NT2/D1 (cell line): ENCODE results near the gene MIEF2.

ENCODE experiments used
- DNase-seq: peaks from one replicate; pipeline ENCODE4 v3.0.0-alpha.2; 2011; ENCODE audit warnings: low read depth, low spot score
- H3K27me3 ChIP-seq: 2 replicates; pipeline ENCODE4 v1.6.0; 2011; ENCODE audit warnings: mild to moderate bottlenecking; ENCODE audit not compliant: insufficient read length, insufficient read depth
- H3K36me3 ChIP-seq: 2 replicates; pipeline ENCODE4 v1.6.1; 2011; ENCODE audit warnings: mild to moderate bottlenecking, low read length, mixed read lengths; ENCODE audit not compliant: insufficient read depth, insufficient read length
- H3K4me1 ChIP-seq: 2 replicates; pipeline ENCODE4 v1.5.1; 2011; ENCODE audit not compliant: insufficient read depth, insufficient read length
- H3K4me3 ChIP-seq: 2 replicates; pipeline ENCODE4 v1.5.1; 2011; ENCODE audit warnings: low read depth; ENCODE audit not compliant: insufficient read length
- H3K9ac ChIP-seq: 2 replicates; pipeline ENCODE4 v1.6.0; 2011; ENCODE audit warnings: low read depth; ENCODE audit not compliant: insufficient read length
- H3K9me3 ChIP-seq: 2 replicates; pipeline ENCODE4 v1.5.1; 2011; ENCODE audit warnings: mild to moderate bottlenecking, low read length; ENCODE audit not compliant: insufficient read depth
- SUZ12 ChIP-seq: IDR thresholded peaks from 2 replicates; pipeline ENCODE4 v1.6.1; 2011; ENCODE audit not compliant: insufficient read length, insufficient read depth; ENCODE audit errors: extremely low read depth
- YY1 ChIP-seq: IDR thresholded peaks from 2 replicates; pipeline ENCODE4 v1.6.1; 2011; ENCODE audit not compliant: insufficient read length, insufficient read depth
- ZNF274 ChIP-seq: IDR thresholded peaks from 2 replicates; pipeline ENCODE4 v1.6.1; 2011; ENCODE audit warnings: mild to moderate bottlenecking, low read depth, low read length

MIEF2 gene

DNA sequence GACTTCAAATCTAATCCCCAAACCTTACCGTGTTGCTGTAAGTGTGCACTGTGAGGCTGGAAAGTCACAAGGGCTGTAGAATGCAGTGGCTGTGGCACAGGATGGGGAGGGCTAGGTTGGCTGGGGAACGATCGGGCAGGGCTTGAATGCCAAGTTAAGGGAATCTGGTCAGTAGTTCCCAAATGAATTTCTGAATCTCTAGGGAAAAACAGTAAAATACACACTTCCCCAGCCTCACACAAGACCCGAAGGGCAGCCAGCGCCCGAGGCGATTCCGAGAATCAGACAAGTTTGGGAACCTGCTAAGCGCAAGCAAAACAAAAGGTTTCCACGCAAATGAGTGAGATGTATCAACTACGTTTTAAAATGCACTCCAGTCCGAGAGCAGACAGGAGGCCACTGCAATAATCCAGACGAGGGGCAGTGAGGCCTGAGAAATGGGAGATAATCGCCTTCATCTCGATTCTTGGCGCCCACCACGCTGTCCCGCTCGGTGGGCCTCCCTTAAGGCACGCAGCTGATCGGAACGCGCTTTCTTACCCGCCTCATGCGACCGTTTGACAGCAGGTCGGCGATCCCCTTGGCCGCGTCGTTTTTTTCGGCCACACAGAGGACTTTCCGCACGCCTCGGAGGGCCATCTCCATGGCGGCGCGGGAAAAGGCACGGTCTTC, 53.7 kb downstream of the MIEF2 start:
- DNase-seq = no peak
- Histone ChIP-seq H3K9ac (peak overlapping the region; percentile 97), H3K9me3 (peaks cover 34% of the 10 kb centered on the region), H3K4me1 (peaks cover 10% of the 10 kb centered on the region), H3K36me3 (peaks cover 69% of the 10 kb centered on the region), H3K27me3 (no peaks in the 10 kb centered on the region), H3K4me3 (peak overlapping the region; percentile 94)
- TF ChIP-seq SUZ12 = no peak
- TF ChIP-seq YY1 = no peak
- TF ChIP-seq ZNF274 = no peak

GRCh38 chr17:18314731-18315561, 54.5 kb downstream of the MIEF2 start, which contains the start of the genes SMCR8 and TOP3A:
Gene SMCR8 (plus strand): TSS chr17:18315293. CDS start chr17:18315790, 497 bp downstream.
Gene TOP3A (minus strand): TSS chr17:18314994. CDS start chr17:18314778, 216 bp downstream.
- TF ChIP-seq YY1 (peak; percentile 79), ZNF274 (no peak)
- Histone ChIP-seq H3K9ac (peak within 1 kb of the TSS; percentile 97), H3K4me1 (peaks cover 10% of the 10 kb centered on the region), H3K36me3 (peaks cover 73% of the 10 kb centered on the region), H3K27me3 (no peaks in the 10 kb centered on the region), H3K9me3 (peaks cover 34% of the 10 kb centered on the region), H3K4me3 (peak within 1 kb of the TSS; percentile 94)
- peak; percentile 88 for DNase-seq

GRCh38 chr17:18315562-18315922, 55.1 kb downstream of the MIEF2 start:
- Histone ChIP-seq H3K9me3 (peaks cover 34% of the 10 kb centered on the region), H3K4me3 (peak overlapping the region; percentile 94), H3K36me3 (peaks cover 75% of the 10 kb centered on the region), H3K9ac (peak overlapping the region; percentile 83), H3K4me1 (peaks cover 12% of the 10 kb centered on the region), H3K27me3 (no peaks in the 10 kb centered on the region)
- DNase-seq = no peak
- TF ChIP-seq YY1 (no peak), SUZ12 (no peak), ZNF274 (no peak)

GRCh38 chr17:18315961-18316360, 55.5 kb downstream of the MIEF2 start:
- H3K4me3 ChIP-seq = peak overlapping the region; percentile 94
- TF ChIP-seq YY1 (no peak), SUZ12 (no peak), ZNF274 (no peak)
- DNase-seq = no peak
- peak overlapping the region; percentile 83 for H3K9ac ChIP-seq
- H3K36me3 ChIP-seq = peaks cover 75% of the 10 kb centered on the region
- peaks cover 34% of the 10 kb centered on the region for H3K9me3 ChIP-seq
- no peaks in the 10 kb centered on the region for H3K27me3 ChIP-seq
- H3K4me1 ChIP-seq = peaks cover 12% of the 10 kb centered on the region
